IPS DF 4.7 (cell line): Measurements from ENCODE around the gene SORCS1.
"Not testable (repeated sequence)": the region's sequence is repeated elsewhere in the genome, so short reads cannot be mapped to it uniquely, and the experiment has no call there.

Experiments
- DNase-seq: peaks from one replicate; pipeline ENCODE4 v3.0.0-alpha.2; 2013; ENCODE audit warnings: low spot score; ENCODE audit errors: extremely low read depth

SORCS1 gene

GRCh38 chr10:107051769-107052168, 112.7 kb downstream of the SORCS1 start:
- no peak for DNase-seq

GRCh38 chr10:107043461-107043860, 121.0 kb downstream of the SORCS1 start:
- DNase-seq: no peak

- no peak for DNase-seq
These were observed 127.0 kb downstream of the SORCS1 start for GRCh38 chr10:107037192-107038122.

- DNase-seq: no peak
These were observed 130.6 kb downstream of the SORCS1 start for GRCh38 chr10:107033799-107034422.

GRCh38 chr10:107032700-107033401, 131.7 kb downstream of the SORCS1 start:
- no peak for DNase-seq

GRCh38 chr10:107031931-107032699, 132.4 kb downstream of the SORCS1 start:
- DNase-seq: no peak

GRCh38 chr10:107028236-107028635, 136.3 kb downstream of the SORCS1 start:
- DNase-seq: no peak

GRCh38 chr10:107025676-107026075, 138.8 kb downstream of the SORCS1 start:
- no peak for DNase-seq

- not testable (repeated sequence) for DNase-seq
These were observed 140.5 kb downstream of the SORCS1 start for GRCh38 chr10:107024033-107024432.

GRCh38 chr10:107022600-107023354, 141.7 kb downstream of the SORCS1 start:
- DNase-seq: no peak

GRCh38 chr10:107019154-107019553, 145.4 kb downstream of the SORCS1 start:
- DNase-seq: no peak

GRCh38 chr10:107013258-107014006, 151.1 kb downstream of the SORCS1 start:
- DNase-seq: no peak

GRCh38 chr10:107011992-107012391, 152.5 kb downstream of the SORCS1 start:
- DNase-seq: no peak

GRCh38 chr10:107011105-107011504, 153.4 kb downstream of the SORCS1 start:
- DNase-seq: no peak

- DNase-seq: no peak
These were observed 154.0 kb downstream of the SORCS1 start for GRCh38 chr10:107010531-107010930.

- no peak for DNase-seq
These were observed 160.1 kb downstream of the SORCS1 start for GRCh38 chr10:107004362-107004761.

- no peak for DNase-seq
These were observed 162.4 kb downstream of the SORCS1 start for GRCh38 chr10:107002068-107002467.

- DNase-seq: no peak
These were observed 165.3 kb downstream of the SORCS1 start for GRCh38 chr10:106999118-106999707.

- no peak for DNase-seq
These were observed 166.8 kb downstream of the SORCS1 start for GRCh38 chr10:106997721-106998120.
